GM12801 (cell line): ENCODE measurements around the gene ATRNL1.

Source experiments
- CTCF ChIP-seq: IDR thresholded peaks from one replicate; pipeline ENCODE4 v1.5.1; 2011; ENCODE audit warnings: control low read depth; ENCODE audit not compliant: insufficient read length; ENCODE audit errors: extremely low read depth

Gene ATRNL1

GRCh38 chr10:115976342-115976741 is 883.2 kb downstream of the ATRNL1 start:
- TF ChIP-seq CTCF = no peak

GRCh38 chr10:115977855-115978254 is 884.7 kb downstream of the ATRNL1 start:
- TF ChIP-seq CTCF = no peak

- TF ChIP-seq CTCF = no peak
These were observed 886.4 kb downstream of the ATRNL1 start for GRCh38 chr10:115979576-115979975.

GRCh38 chr10:115980470-115980869 is 887.3 kb downstream of the ATRNL1 start:
- no peak for TF ChIP-seq CTCF

GRCh38 chr10:115981081-115981480 is 887.9 kb downstream of the ATRNL1 start:
- TF ChIP-seq CTCF = no peak

GRCh38 chr10:115982076-115982475 is 888.9 kb downstream of the ATRNL1 start:
- TF ChIP-seq CTCF = no peak

- TF ChIP-seq CTCF = no peak
These were observed 889.4 kb downstream of the ATRNL1 start for GRCh38 chr10:115982526-115982925.

- TF ChIP-seq CTCF = no peak
These were observed 892.6 kb downstream of the ATRNL1 start for GRCh38 chr10:115985786-115986185.
